CMK (cell line): Measurements from ENCODE around the gene CAGE1.
"Not testable (repeated sequence)": the region's sequence is repeated elsewhere in the genome, so short reads cannot be mapped to it uniquely, and the experiment has no call there.

Experiments
- DNase-seq: peaks from one replicate; pipeline ENCODE4 v3.0.0-alpha.2; 2010; ENCODE audit warnings: low read depth

The CAGE1 gene

GRCh38 chr6:7338031-7338430 lies 51.5 kb downstream of the CAGE1 start:
- DNase-seq = no peak

- no peak for DNase-seq
Observed at GRCh38 chr6:7335519-7335918, 54.0 kb downstream of the CAGE1 start.

DNA sequence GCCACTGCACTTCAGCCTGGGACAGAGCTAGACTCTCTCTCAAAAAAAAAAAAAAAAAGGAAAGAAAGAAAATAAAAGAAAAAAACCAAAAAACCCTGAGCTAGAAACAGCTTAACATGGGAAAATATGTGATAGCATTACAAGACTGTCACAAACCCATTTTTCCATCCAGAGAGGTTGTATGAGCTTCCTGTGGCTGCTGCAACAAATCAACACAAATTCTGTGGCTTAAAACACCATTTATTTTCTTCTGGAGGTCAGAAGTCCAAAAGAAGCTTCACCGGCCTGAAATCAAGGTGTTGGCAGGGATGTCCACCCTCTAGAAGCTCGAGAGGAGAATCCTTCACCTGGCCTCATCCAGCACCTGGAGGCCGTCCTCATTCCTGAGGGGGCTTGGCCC lies 54.9 kb downstream of the CAGE1 start:
- DNase-seq = no peak

GRCh38 chr6:7332090-7332745 lies 57.3 kb downstream of the CAGE1 start:
- no peak for DNase-seq

DNA sequence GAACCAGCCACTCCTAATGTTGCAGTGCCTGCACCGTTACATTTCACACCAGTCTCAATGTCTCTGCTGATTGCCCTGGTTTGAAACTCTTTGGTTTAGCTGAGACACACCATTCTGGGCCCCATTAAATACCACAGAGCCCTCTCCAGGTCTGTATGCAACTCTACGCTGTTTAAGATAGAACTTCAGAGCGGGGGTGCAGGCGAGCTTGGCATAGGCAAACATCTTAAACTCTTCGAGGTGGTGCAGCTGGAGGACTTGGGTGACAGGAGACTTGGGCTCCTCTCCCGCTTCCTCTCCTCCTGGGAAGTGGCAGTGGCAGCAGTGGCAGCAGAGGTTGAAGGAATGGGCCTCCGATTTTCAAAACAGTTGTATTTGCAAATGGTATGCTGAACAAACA lies 58.1 kb downstream of the CAGE1 start:
- no peak for DNase-seq

- no peak for DNase-seq
Observed at GRCh38 chr6:7328243-7328642, 61.3 kb downstream of the CAGE1 start.

DNA sequence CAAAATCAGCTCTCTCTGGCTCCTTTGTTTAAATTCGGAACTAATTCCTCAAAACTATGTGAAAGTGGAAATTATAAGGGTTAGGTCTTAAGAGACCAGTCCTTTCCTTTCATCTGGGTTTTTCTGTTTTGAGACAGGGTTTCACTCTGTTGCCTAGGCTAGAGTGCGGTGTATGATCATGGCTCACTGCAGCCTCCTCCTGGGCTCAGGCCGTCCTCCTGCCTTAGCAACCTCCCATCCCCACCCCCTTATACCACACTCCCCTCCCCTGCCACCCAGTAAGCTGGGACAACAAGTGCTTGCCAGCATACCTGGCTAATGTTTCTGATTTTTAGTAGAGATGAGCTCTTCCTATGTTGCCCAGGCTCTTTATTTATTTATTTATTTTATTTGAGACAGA lies 63.8 kb downstream of the CAGE1 start:
- no peak for DNase-seq

- no peak for DNase-seq
Observed at GRCh38 chr6:7324520-7324919, 65.0 kb downstream of the CAGE1 start.

- no peak for DNase-seq
Observed at GRCh38 chr6:7323074-7323473, 66.5 kb downstream of the CAGE1 start.

DNA sequence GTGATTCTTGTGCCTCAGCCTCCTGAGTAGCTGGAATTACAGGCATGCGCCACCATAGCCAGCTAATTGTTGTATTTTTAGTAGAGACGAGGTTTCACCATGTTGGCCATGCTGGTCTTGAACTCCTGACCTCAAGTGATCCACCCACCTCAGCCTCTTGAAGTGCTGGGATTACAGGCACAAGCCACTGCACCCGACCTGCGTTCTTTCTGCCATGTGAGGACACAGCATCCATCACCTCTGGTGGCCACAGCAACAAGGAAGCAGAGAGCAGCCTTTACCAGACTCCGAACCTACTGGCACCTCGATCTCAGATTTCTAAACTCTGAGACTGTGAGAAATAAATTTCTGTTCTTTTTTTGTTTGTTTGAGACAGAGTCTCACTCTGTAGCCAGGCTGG lies 67.7 kb downstream of the CAGE1 start:
- not testable (repeated sequence) for DNase-seq

DNA sequence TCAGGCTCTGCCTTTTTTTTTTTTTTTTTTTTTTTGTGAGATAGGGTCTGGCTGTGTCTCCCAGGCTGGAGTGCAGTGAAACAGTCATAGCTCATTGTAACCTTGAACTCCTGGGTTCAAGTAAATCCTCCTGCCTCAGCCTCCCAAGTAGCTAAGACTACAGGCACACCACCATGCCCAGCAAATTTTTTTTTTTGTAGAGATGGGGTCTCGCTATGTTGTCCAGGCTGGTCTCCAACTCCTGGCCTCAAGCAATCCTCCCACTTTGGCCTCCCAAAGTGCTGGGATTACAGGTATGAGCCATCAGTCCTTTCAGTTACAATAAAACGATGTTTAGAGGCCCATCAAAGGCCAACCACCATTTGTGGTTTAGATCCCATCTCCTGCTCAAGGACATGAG lies 70.1 kb downstream of the CAGE1 start:
- DNase-seq = not testable (repeated sequence)

DNA sequence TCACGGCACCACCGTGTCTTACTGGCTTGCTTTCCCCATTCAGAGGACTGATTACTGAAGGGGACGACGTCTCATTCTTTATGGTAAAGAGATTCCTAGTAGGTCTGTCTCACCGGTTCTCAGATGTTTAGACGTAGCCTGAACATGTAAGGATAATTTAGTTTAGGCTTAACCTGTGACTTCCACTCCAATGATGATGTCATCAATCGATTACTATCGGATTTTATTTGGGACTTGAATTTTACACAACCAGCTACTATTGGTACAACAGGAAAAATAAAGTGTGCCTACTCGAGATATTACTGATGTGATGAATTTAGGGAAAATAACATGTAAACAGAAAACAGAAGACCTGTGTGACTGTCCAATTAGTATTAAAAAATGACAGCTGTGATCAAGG lies 72.0 kb downstream of the CAGE1 start:
- no peak for DNase-seq

- no peak for DNase-seq
Observed at GRCh38 chr6:7316658-7317533, 72.6 kb downstream of the CAGE1 start.

DNA sequence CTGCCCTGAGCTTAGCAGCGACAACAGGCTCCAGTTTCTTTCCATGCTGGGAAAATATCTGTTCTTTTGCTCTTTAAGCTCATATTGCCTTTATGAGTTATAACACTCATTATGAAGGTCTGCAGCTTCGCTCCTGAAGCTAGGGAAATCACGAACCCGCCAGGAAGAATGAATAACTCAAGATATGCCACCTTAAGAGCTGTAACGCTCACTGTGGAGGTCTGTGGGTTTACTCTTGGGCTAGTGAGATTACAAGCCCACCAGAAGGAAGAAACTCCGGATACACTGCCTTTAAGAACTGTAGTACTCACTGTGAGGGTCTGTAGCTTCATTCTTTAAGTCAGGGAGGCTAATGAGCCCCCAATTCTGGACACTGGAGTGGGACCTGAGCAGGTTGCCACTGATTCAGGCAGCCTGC lies 73.6 kb downstream of the CAGE1 start:
- DNase-seq = no peak

GRCh38 chr6:7315087-7315947 lies 74.2 kb downstream of the CAGE1 start:
- peak; percentile 26 for DNase-seq

GRCh38 chr6:7314414-7314813 lies 75.1 kb downstream of the CAGE1 start:
- DNase-seq = no peak

DNA sequence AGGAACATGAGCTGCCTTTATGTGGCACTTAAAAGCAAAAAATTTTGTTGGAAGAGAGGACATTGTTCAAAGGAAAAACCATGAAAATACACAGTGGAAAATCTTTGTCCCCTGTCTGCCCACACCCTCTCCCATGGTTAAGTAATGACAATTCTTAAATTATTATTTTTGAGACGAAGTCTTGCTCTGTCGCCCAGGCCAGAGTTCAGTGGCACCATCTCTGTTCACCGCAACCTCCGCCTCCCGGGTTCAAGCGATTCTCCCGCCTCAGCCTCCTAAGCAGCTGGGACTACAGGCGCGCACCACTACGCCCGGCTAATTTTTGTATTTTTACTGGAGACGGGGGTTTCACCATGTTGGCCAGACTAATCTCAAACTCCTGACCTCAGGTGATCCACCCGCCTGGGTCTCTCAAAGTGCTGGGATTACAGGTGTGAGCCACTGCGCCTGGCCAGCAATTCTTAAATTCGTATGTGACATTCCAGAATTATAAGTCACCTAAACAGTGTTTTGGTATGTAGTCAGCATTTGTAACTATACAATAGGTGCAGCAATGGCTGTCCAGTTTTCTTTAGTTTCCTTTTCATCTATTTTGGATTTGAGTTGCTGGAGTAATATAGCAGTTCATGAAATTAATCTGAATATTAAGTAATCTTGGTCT lies 75.9 kb downstream of the CAGE1 start:
- DNase-seq = no peak

- DNase-seq = peak; percentile 92
Observed at GRCh38 chr6:7312616-7313504, 76.7 kb downstream of the CAGE1 start, which contains the start of gene SSR1. SSR1 (minus strand) TSS chr6:7313199; CDS start chr6:7313120, 79 bp downstream.

- no peak for DNase-seq
Observed at GRCh38 chr6:7311917-7312615, 77.5 kb downstream of the CAGE1 start.

DNA sequence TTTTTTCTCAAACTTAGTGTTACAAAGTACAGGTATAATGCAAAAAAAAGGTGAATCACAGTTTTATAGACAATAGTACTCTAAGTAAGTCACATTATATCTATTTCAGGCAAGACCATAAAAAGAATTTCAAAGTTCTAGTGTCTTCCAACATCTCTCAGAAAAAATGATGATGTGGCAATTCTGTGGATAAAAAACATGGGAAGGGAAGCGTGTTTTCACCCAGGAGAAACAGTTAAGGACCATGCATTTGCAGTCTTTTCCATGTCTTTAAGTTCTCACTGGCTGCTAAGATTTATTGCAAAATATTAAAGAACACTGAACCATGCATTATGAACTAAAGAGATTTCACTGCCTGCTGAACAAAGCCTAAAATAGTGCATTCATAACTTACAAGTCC lies 78.4 kb downstream of the CAGE1 start:
- DNase-seq = no peak
